ENCODE results near the gene GDF15.

The GDF15 gene

GRCh38 chr19:18434411-18435175 lies 48.6 kb downstream of the GDF15 start:
- TF ChIP-seq PATZ1 (CRISPR knock-in tag; IDR thresholded peaks at IDR 0.05; ENCODE audit: borderline replicate concordance) (no peak), ISL1 (CRISPR knock-in tag; IDR thresholded peaks at IDR 0.05) (no peak), TCF4 (CRISPR knock-in tag; IDR thresholded peaks at IDR 0.05; ENCODE audit: borderline replicate concordance) (no peak), ZC3H10 (CRISPR knock-in tag; IDR thresholded peaks at IDR 0.05) (no peak), ARNTL (CRISPR knock-in tag; IDR thresholded peaks at IDR 0.05; ENCODE audit: borderline replicate concordance, low read depth) (no peak), TSHZ2 (CRISPR knock-in tag; IDR thresholded peaks at IDR 0.05) (no peak), ZFP30 (CRISPR knock-in tag; IDR thresholded peaks at IDR 0.05) (no peak), CSDC2 (CRISPR knock-in tag; IDR thresholded peaks at IDR 0.05) (no peak), CSRNP3 (CRISPR knock-in tag; IDR thresholded peaks at IDR 0.05) (no peak), ESRRG (CRISPR knock-in tag; IDR thresholded peaks at IDR 0.05) (no peak), ZNF565 (CRISPR knock-in tag; conservative IDR thresholded peaks at IDR 0.05; ENCODE audit: low read depth) (no peak), BACH2 (CRISPR knock-in tag; IDR thresholded peaks at IDR 0.05; ENCODE audit: borderline replicate concordance) (no peak), ZNF70 (CRISPR knock-in tag; IDR thresholded peaks at IDR 0.05) (no peak), RARB (CRISPR knock-in tag; IDR thresholded peaks at IDR 0.05) (no peak), ZFP3 (CRISPR knock-in tag; IDR thresholded peaks at IDR 0.05) (no peak), SNAI2 (CRISPR knock-in tag; IDR thresholded peaks at IDR 0.05) (no peak), TOX (CRISPR knock-in tag; IDR thresholded peaks at IDR 0.05; ENCODE audit: borderline replicate concordance) (no peak)
- ATAC-seq, result no peak

GRCh38 chr19:18435178-18435841 lies 49.4 kb downstream of the GDF15 start:
- ATAC-seq, result no peak

More at GRCh38 chr19:18435178-18435841, 49.4 kb downstream of the GDF15 start:
- no peak for TF ChIP-seq SNAI2 (CRISPR knock-in tag; IDR thresholded peaks at IDR 0.05)
- TF ChIP-seq GLIS3 (CRISPR knock-in tag; IDR thresholded peaks at IDR 0.05), result no peak
- no peak for TF ChIP-seq ZFP3 (CRISPR knock-in tag; IDR thresholded peaks at IDR 0.05)
- TF ChIP-seq ARNTL (CRISPR knock-in tag; IDR thresholded peaks at IDR 0.05; ENCODE audit: borderline replicate concordance, low read depth), result no peak
- no peak for TF ChIP-seq TSHZ2 (CRISPR knock-in tag; IDR thresholded peaks at IDR 0.05)
- no peak for TF ChIP-seq CSDC2 (CRISPR knock-in tag; IDR thresholded peaks at IDR 0.05)
- TF ChIP-seq OSR1 (CRISPR knock-in tag; IDR thresholded peaks at IDR 0.05), result no peak
- TF ChIP-seq ZNF565 (CRISPR knock-in tag; conservative IDR thresholded peaks at IDR 0.05; ENCODE audit: low read depth), result no peak
- TF ChIP-seq TCF4 (CRISPR knock-in tag; IDR thresholded peaks at IDR 0.05; ENCODE audit: borderline replicate concordance), result no peak

All from SK-N-SH treated with all-trans-retinoic acid at 6 μM for 48 hours (cell line).